Medulla oblongata (tissue), 1 donor: Measurements from ENCODE around the gene CAVIN3.
"Not testable (repeated sequence)": the region's sequence is repeated elsewhere in the genome, so short reads cannot be mapped to it uniquely, and the experiment has no call there.

Experiments used
- DNase-seq: peaks from one replicate; pipeline ENCODE4 v3.0.0-alpha.2; 2015; ENCODE audit errors: extremely low spot score

The CAVIN3 gene

GRCh38 chr11:6326303-6326702 lies 6.0 kb upstream of the CAVIN3 start:
- no peak for DNase-seq

GRCh38 chr11:6323291-6323905 lies 3.1 kb upstream of the CAVIN3 start:
- no peak for DNase-seq

- DNase-seq = no peak
Observed at GRCh38 chr11:6321961-6322362, 1.7 kb upstream of the CAVIN3 start.

- DNase-seq = no peak
Observed at GRCh38 chr11:6321356-6321755, 1.1 kb upstream of the CAVIN3 start.

GRCh38 chr11:6319704-6320410 lies 444 bp downstream of the CAVIN3 start:
- peak; percentile 11 for DNase-seq

- no peak for DNase-seq
Observed at GRCh38 chr11:6319001-6319703, 1.1 kb downstream of the CAVIN3 start.

GRCh38 chr11:6318204-6318603 lies 2.1 kb downstream of the CAVIN3 start:
- DNase-seq = no peak

GRCh38 chr11:6315811-6316425 lies 4.4 kb downstream of the CAVIN3 start:
- peak; percentile 69 for DNase-seq

GRCh38 chr11:6312106-6312505 lies 8.2 kb downstream of the CAVIN3 start:
- no peak for DNase-seq

- no peak for DNase-seq
Observed at GRCh38 chr11:6307876-6308275, 12.4 kb downstream of the CAVIN3 start.

- DNase-seq = no peak
Observed at GRCh38 chr11:6305297-6305696, 15.0 kb downstream of the CAVIN3 start.

GRCh38 chr11:6303661-6304060 lies 16.6 kb downstream of the CAVIN3 start:
- no peak for DNase-seq

GRCh38 chr11:6301096-6301495 lies 19.2 kb downstream of the CAVIN3 start:
- DNase-seq = no peak

GRCh38 chr11:6300325-6300724 lies 20.0 kb downstream of the CAVIN3 start:
- no peak for DNase-seq

- no peak for DNase-seq
Observed at GRCh38 chr11:6298605-6299004, 21.7 kb downstream of the CAVIN3 start.

GRCh38 chr11:6297831-6298230 lies 22.5 kb downstream of the CAVIN3 start:
- no peak for DNase-seq

GRCh38 chr11:6285019-6285418 lies 35.3 kb downstream of the CAVIN3 start:
- no peak for DNase-seq

GRCh38 chr11:6284250-6284649 lies 36.1 kb downstream of the CAVIN3 start:
- no peak for DNase-seq

- DNase-seq = no peak
Observed at GRCh38 chr11:6283453-6284023, 36.8 kb downstream of the CAVIN3 start.

GRCh38 chr11:6280809-6281208 lies 39.5 kb downstream of the CAVIN3 start:
- DNase-seq = not testable (repeated sequence)

GRCh38 chr11:6273188-6273587 lies 47.1 kb downstream of the CAVIN3 start:
- DNase-seq = no peak

GRCh38 chr11:6271598-6271997 lies 48.7 kb downstream of the CAVIN3 start:
- DNase-seq = no peak
